IMR-90 (cell line): Measurements from ENCODE around the gene MEIS2.

Experiments used
- BHLHE40 ChIP-seq: fragments of 150-350 bp; IDR thresholded peaks from 2 replicates; pipeline ENCODE4 v1.6.1; 2016; ENCODE audit warnings: mild to moderate bottlenecking, low read depth, low read length
- CEBPB ChIP-seq: IDR thresholded peaks from 2 replicates; pipeline ENCODE4 v1.6.1; 2012; ENCODE audit warnings: low read depth, low read length, improper control_type of control experiment
- MAFK ChIP-seq: IDR thresholded peaks from 2 replicates; pipeline ENCODE4 v1.6.1; 2012; ENCODE audit warnings: low read depth, low read length, improper control_type of control experiment
- MAZ ChIP-seq: IDR thresholded peaks from 2 replicates; pipeline ENCODE4 v1.6.1; 2012; ENCODE audit warnings: low read depth, mild to moderate bottlenecking, low read length, improper control_type of control experiment, moderate library complexity, borderline replicate concordance
- POLR2A ChIP-seq: IDR thresholded peaks from 2 replicates; pipeline ENCODE4 v1.6.1; 2012; ENCODE audit warnings: mild to moderate bottlenecking, low read depth, low read length
- RAD21 ChIP-seq: IDR thresholded peaks from 2 replicates; pipeline ENCODE4 v1.6.1; 2012; ENCODE audit warnings: low read length, improper control_type of control experiment
- SMC3 ChIP-seq: fragments of 150-350 bp; IDR thresholded peaks from 2 replicates; pipeline ENCODE4 v1.6.1; 2016; ENCODE audit warnings: low read depth, mild to moderate bottlenecking, antibody characterized with exemption, low read length, moderate library complexity
- TF ChIP-seq, protein P1 (sequence below): conservative IDR thresholded peaks from 2 replicates; pipeline ENCODE4 v1.5.1; 2012; ENCODE audit warnings: mild to moderate bottlenecking, low read depth, low read length, improper control_type of control experiment
- TF ChIP-seq, protein P2 (sequence below): fragments of 150-350 bp; IDR thresholded peaks from 2 replicates; pipeline ENCODE4 v1.6.1; 2016; ENCODE audit warnings: low read depth, mild to moderate bottlenecking, low read length, moderate library complexity, borderline replicate concordance

DNA sequence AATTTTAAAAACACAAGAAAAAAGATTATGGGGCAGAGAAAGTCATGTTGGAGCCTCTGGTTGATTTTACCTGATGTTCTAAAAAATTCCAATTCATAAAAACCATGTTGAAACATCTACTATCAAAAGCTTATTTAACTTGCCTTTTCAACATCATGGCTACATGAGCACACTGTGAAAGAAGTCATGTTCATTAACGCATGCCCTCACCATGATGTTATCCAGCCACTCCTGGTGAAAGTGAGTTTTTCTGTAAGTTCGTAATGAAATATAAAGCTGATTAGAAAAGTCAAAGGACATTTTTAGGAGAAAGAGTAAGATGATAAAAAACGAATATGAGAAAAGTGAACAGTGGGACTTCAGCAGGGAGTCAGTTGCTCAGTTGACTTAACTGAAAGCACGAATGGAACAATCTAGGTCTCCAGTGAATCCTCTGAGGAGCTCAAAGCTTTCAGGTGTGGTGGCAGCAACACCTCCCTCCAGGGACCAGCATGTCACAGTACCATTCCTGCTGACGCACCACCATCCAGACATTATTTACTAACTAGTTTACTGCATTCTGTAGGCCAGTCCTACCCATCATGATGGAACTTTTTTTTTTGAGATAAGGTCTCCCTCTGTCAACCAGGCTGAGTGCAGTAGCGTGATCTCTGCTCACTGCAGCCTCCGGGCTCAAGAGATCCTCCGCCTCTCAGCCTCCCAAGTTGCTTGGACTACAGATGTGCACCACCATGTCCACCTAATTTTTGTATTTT is 95.2 kb downstream of the MEIS2 start:
- TF ChIP-seq, protein P1, sequence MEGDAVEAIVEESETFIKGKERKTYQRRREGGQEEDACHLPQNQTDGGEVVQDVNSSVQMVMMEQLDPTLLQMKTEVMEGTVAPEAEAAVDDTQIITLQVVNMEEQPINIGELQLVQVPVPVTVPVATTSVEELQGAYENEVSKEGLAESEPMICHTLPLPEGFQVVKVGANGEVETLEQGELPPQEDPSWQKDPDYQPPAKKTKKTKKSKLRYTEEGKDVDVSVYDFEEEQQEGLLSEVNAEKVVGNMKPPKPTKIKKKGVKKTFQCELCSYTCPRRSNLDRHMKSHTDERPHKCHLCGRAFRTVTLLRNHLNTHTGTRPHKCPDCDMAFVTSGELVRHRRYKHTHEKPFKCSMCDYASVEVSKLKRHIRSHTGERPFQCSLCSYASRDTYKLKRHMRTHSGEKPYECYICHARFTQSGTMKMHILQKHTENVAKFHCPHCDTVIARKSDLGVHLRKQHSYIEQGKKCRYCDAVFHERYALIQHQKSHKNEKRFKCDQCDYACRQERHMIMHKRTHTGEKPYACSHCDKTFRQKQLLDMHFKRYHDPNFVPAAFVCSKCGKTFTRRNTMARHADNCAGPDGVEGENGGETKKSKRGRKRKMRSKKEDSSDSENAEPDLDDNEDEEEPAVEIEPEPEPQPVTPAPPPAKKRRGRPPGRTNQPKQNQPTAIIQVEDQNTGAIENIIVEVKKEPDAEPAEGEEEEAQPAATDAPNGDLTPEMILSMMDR = no peak
- TF ChIP-seq, protein P2, sequence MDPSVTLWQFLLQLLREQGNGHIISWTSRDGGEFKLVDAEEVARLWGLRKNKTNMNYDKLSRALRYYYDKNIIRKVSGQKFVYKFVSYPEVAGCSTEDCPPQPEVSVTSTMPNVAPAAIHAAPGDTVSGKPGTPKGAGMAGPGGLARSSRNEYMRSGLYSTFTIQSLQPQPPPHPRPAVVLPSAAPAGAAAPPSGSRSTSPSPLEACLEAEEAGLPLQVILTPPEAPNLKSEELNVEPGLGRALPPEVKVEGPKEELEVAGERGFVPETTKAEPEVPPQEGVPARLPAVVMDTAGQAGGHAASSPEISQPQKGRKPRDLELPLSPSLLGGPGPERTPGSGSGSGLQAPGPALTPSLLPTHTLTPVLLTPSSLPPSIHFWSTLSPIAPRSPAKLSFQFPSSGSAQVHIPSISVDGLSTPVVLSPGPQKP = no peak
- TF ChIP-seq POLR2A = no peak
- TF ChIP-seq MAZ = no peak
- TF ChIP-seq SMC3 = no peak
- TF ChIP-seq CEBPB = no peak
- no peak for TF ChIP-seq RAD21
- no peak for TF ChIP-seq BHLHE40
- no peak for TF ChIP-seq MAFK
